ENCODE results near the gene ALDH9A1. TPM values are rescaled to one million over a fixed set of nuclear protein-coding genes. Genes with fewer than 3 reads are reported as not detected.

Gene ALDH9A1
- total RNA-seq, 2 experiments from 2014 or later = 43.4 to 45.3 TPM

GRCh38 chr1:165623624-165624023 lies 74.7 kb downstream of the ALDH9A1 start:
- no peak overlapping the region for H3K27ac Mint-ChIP-seq
- H3K36me3 Mint-ChIP-seq (ENCODE audit: low read depth) = no peaks in the 10 kb centered on the region
- no peak overlapping the region for H3K4me3 Mint-ChIP-seq
- POLR2A ChIA-PET = no interaction called here
- no peak for DNase-seq
- H3K4me1 Mint-ChIP-seq = no peaks in the 10 kb centered on the region
- peaks cover 26% of the 10 kb centered on the region for H3K27me3 Mint-ChIP-seq
- no peaks in the 10 kb centered on the region for H3K9me3 Mint-ChIP-seq
- CTCF ChIA-PET = no interaction called here

- ChIA-PET POLR2A (no interaction called here), CTCF (no interaction called here)
- Mint-ChIP-seq H3K27me3 (peaks cover 44% of the 10 kb centered on the region), H3K36me3 (ENCODE audit: low read depth) (no peaks in the 10 kb centered on the region), H3K9me3 (no peaks in the 10 kb centered on the region), H3K27ac (no peak overlapping the region), H3K4me3 (no peak overlapping the region), H3K4me1 (no peaks in the 10 kb centered on the region)
- DNase-seq = no peak
Measured at GRCh38 chr1:165619647-165620151, 78.7 kb downstream of the ALDH9A1 start.

- no peak overlapping the region for H3K27ac Mint-ChIP-seq
- H3K4me1 Mint-ChIP-seq = no peaks in the 10 kb centered on the region
- no peak overlapping the region for H3K4me3 Mint-ChIP-seq
- no peaks in the 10 kb centered on the region for H3K36me3 Mint-ChIP-seq (ENCODE audit: low read depth)
- ChIA-PET POLR2A (no interaction called here), CTCF (interaction anchor here (0.8 kb wide), 1 partner anchor 15 kb away, joined by 3 read pairs; no protein-coding TSS in a partner anchor)
- peaks cover 3% of the 10 kb centered on the region for H3K9me3 Mint-ChIP-seq
- DNase-seq = no peak
- peaks cover 48% of the 10 kb centered on the region for H3K27me3 Mint-ChIP-seq
Measured at GRCh38 chr1:165616987-165617546, 81.3 kb downstream of the ALDH9A1 start.

GRCh38 chr1:165616054-165616612 lies 82.2 kb downstream of the ALDH9A1 start:
- Mint-ChIP-seq H3K27me3 (peaks cover 51% of the 10 kb centered on the region), H3K36me3 (ENCODE audit: low read depth) (no peaks in the 10 kb centered on the region), H3K4me1 (no peaks in the 10 kb centered on the region), H3K27ac (no peak overlapping the region), H3K4me3 (no peak overlapping the region), H3K9me3 (peaks cover 3% of the 10 kb centered on the region)
- ChIA-PET POLR2A (no interaction called here), CTCF (interaction anchor here (0.7 to 1.2 kb wide), 3 partner anchors 11 to 22 kb away, joined by 3 read pairs; no protein-coding TSS in a partner anchor)
- DNase-seq = no peak

Other genes with a start within 250 kb of the ALDH9A1 start
- not detected for gene LRRC52, start 154.6 kb downstream of the ALDH9A1 start, total RNA-seq
- gene MGST3, start 67.3 kb downstream of the ALDH9A1 start, total RNA-seq = 10 to 100 TPM; 61.6 to 65.4 TPM
- 100 to 1,000 TPM in 1 of 2 experiments, 10 to 100 TPM in 1; 93.3 to 102 TPM for gene TMCO1, start 70.3 kb upstream of the ALDH9A1 start, total RNA-seq
- 10 to 100 TPM; 22.4 to 23.7 TPM for gene UCK2, start 129.1 kb upstream of the ALDH9A1 start, total RNA-seq

Data from activated CD4-positive, alpha-beta T cell treated with anti-CD3 and anti-CD28 coated beads, Interleukin-2, amount 10 ng/mL, durations not matched to agents 7 days and 5 days (primary cell).